Osteocyte (in vitro differentiated cells): ENCODE data around the gene SUN3. TPM values are rescaled to one million over a fixed set of nuclear protein-coding genes. Genes with fewer than 3 reads are reported as not detected.

Source experiments
- DNase-seq: peaks from one replicate; pipeline ENCODE4 v3.0.0; 2021; ENCODE audit warnings: mixed read lengths; ENCODE audit not compliant: unreplicated experiment; ENCODE audit errors: extremely low spot score
- H3K27ac Mint-ChIP-seq: one replicate; pipeline ENCODE4 v1.8.0; 2021; ENCODE audit warnings: mild to moderate bottlenecking, mixed read lengths; ENCODE audit not compliant: unreplicated experiment
- H3K27me3 Mint-ChIP-seq: one replicate; pipeline ENCODE4 v1.8.0; 2021; ENCODE audit warnings: mixed read lengths; ENCODE audit not compliant: unreplicated experiment
- H3K36me3 Mint-ChIP-seq: one replicate; pipeline ENCODE4 v1.8.0; 2021; ENCODE audit warnings: mixed read lengths; ENCODE audit not compliant: unreplicated experiment
- H3K4me1 Mint-ChIP-seq: one replicate; pipeline ENCODE4 v1.8.0; 2021; ENCODE audit warnings: mixed read lengths; ENCODE audit not compliant: unreplicated experiment
- H3K4me3 Mint-ChIP-seq: one replicate; pipeline ENCODE4 v1.8.0; 2021; ENCODE audit warnings: mild to moderate bottlenecking, moderate library complexity, mixed read lengths; ENCODE audit not compliant: unreplicated experiment
- H3K9me3 Mint-ChIP-seq: one replicate; pipeline ENCODE4 v1.8.0; 2021; ENCODE audit warnings: mixed read lengths; ENCODE audit not compliant: unreplicated experiment
- CTCF ChIP-seq: fragments of 200-600 bp; sonication (generic); IDR thresholded peaks from 2 replicates; pipeline ENCODE4 v1.5.0; 2021; ENCODE audit warnings: antibody characterized with exemption, mild to moderate bottlenecking, moderate library complexity
- total RNA-seq: library from RNA; stranded (reverse); gene quantifications from 2 replicates; pipeline ENCODE4 v1.2.1, GENCODE V29; 2021

The SUN3 gene
- total RNA-seq, 1 donor from 2014 or later: not detected

GRCh38 chr7:48016641-48017040 lies 12.3 kb downstream of the SUN3 start:
- Mint-ChIP-seq H3K9me3 (peaks cover 19% of the 10 kb centered on the region), H3K27ac (no peak overlapping the region), H3K4me3 (no peak overlapping the region), H3K27me3 (peaks cover 50% of the 10 kb centered on the region), H3K36me3 (peaks cover 3% of the 10 kb centered on the region), H3K4me1 (peaks cover 1% of the 10 kb centered on the region)
- DNase-seq: no peak
- no peak for TF ChIP-seq CTCF

- no peak for DNase-seq
- no peaks in the 10 kb centered on the region for H3K9me3 Mint-ChIP-seq
These were observed 17.0 kb downstream of the SUN3 start for GRCh38 chr7:48011951-48012350.

GRCh38 chr7:48011323-48011722 lies 17.6 kb downstream of the SUN3 start:
- TF ChIP-seq CTCF: no peak
- Mint-ChIP-seq H3K4me3 (no peak overlapping the region), H3K36me3 (no peaks in the 10 kb centered on the region), H3K4me1 (peaks cover 3% of the 10 kb centered on the region), H3K27ac (no peak overlapping the region), H3K9me3 (no peaks in the 10 kb centered on the region), H3K27me3 (peaks cover 14% of the 10 kb centered on the region)
- no peak for DNase-seq

More at GRCh38 chr7:48011951-48012350, 17.0 kb downstream of the SUN3 start:
- H3K4me1 Mint-ChIP-seq: peaks cover 3% of the 10 kb centered on the region
- no peak overlapping the region for H3K27ac Mint-ChIP-seq
- TF ChIP-seq CTCF: no peak
- no peak overlapping the region for H3K4me3 Mint-ChIP-seq
- H3K27me3 Mint-ChIP-seq: peaks cover 18% of the 10 kb centered on the region
- H3K36me3 Mint-ChIP-seq: no peaks in the 10 kb centered on the region

DNA sequence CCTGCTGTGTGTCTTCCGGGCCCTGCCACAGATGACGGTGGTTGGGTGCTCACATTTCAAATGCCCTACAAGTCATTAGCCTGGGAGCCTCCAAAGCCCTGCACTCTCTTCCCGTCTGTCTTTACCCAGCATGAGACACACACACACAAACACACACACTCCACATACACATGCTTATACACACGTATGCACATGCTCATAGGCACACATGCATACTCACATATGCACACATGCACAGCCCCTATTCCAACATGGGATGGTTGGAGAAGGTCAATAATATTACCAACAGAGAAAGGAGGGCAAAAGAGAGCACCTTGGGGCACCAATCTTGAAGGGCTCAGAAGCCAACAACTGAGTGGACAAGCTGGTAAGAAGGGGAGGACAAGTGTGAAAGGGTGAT lies 19.0 kb downstream of the SUN3 start:
- Mint-ChIP-seq H3K4me3 (no peak overlapping the region), H3K36me3 (no peaks in the 10 kb centered on the region)

DNA sequence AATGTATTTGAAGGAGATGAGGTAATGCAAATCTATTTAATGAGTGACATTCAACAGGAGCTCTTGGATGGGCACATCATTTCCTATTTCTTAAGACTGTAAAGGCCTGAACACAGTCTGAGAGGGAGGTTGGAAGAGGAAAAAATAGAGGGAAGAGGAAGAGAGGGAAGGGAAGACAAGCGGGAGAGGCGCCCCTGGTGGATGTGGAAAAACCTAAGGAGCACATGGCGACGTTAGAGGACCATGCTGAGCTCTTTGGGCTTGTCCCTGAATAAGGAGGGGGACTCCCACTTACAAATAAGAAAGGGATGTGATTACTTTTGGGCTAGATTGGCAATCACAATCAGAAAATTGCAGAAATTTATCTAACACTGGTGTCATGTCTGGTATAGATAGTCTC lies 19.6 kb downstream of the SUN3 start:
- DNase-seq: no peak
- Mint-ChIP-seq H3K27me3 (peaks cover 15% of the 10 kb centered on the region), H3K27ac (no peak overlapping the region), H3K4me1 (peaks cover 3% of the 10 kb centered on the region), H3K36me3 (no peaks in the 10 kb centered on the region), H3K9me3 (no peaks in the 10 kb centered on the region), H3K4me3 (no peak overlapping the region)
- TF ChIP-seq CTCF: no peak

More for the DNA sequence above, 19.0 kb downstream of the SUN3 start:
- Mint-ChIP-seq H3K4me1 (peaks cover 3% of the 10 kb centered on the region), H3K9me3 (no peaks in the 10 kb centered on the region), H3K27me3 (peaks cover 14% of the 10 kb centered on the region), H3K27ac (no peak overlapping the region)
- TF ChIP-seq CTCF: no peak
- DNase-seq: no peak
